22Rv1 (cell line): Measurements from ENCODE around the gene GPATCH1.

Source experiments
- H3K27ac ChIP-seq: fragments of 450-650 bp; 2 replicates; pipeline ENCODE4 v1.5.1; 2017
- ZFX ChIP-seq: fragments of 450-650 bp; IDR thresholded peaks from 2 replicates; pipeline ENCODE4 v1.6.1; 2017; ENCODE audit warnings: antibody characterized with exemption, borderline replicate concordance
- TF ChIP-seq, protein P1 (sequence below): fragments of 450-650 bp; IDR thresholded peaks from 2 replicates; pipeline ENCODE4 v1.5.1; 2017; ENCODE audit warnings: mild to moderate bottlenecking

The GPATCH1 gene

GRCh38 chr19:33066543-33066942 is 14.4 kb upstream of the GPATCH1 start:
- TF ChIP-seq, protein P1, sequence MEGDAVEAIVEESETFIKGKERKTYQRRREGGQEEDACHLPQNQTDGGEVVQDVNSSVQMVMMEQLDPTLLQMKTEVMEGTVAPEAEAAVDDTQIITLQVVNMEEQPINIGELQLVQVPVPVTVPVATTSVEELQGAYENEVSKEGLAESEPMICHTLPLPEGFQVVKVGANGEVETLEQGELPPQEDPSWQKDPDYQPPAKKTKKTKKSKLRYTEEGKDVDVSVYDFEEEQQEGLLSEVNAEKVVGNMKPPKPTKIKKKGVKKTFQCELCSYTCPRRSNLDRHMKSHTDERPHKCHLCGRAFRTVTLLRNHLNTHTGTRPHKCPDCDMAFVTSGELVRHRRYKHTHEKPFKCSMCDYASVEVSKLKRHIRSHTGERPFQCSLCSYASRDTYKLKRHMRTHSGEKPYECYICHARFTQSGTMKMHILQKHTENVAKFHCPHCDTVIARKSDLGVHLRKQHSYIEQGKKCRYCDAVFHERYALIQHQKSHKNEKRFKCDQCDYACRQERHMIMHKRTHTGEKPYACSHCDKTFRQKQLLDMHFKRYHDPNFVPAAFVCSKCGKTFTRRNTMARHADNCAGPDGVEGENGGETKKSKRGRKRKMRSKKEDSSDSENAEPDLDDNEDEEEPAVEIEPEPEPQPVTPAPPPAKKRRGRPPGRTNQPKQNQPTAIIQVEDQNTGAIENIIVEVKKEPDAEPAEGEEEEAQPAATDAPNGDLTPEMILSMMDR = no peak
- TF ChIP-seq ZFX = no peak
- no peak overlapping the region for H3K27ac ChIP-seq

DNA sequence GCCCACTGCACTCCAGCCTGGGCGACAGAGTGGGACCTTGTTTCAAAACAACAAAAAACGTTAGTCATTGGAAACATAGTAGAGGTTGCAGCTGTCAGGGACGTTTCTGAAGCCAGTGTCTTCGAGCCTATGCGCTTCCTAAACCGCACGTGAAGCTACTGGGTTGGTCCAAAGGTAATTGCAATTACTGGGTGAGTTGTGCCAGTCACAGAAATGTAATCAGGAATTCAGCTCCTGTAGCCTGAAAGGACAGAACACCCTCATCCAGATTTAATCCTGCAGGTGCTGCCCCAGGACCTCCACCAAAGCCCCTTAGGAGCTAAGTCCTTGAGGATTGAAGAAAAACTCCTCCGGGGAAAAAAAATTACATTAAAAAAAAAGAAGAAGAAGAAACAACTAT is 13.9 kb upstream of the GPATCH1 start:
- TF ChIP-seq, protein P1 = no peak
- TF ChIP-seq ZFX = no peak
- no peak overlapping the region for H3K27ac ChIP-seq

GRCh38 chr19:33071887-33072286 is 9.1 kb upstream of the GPATCH1 start:
- H3K27ac ChIP-seq = no peak overlapping the region
- TF ChIP-seq, protein P1 = no peak
- TF ChIP-seq ZFX = no peak

DNA sequence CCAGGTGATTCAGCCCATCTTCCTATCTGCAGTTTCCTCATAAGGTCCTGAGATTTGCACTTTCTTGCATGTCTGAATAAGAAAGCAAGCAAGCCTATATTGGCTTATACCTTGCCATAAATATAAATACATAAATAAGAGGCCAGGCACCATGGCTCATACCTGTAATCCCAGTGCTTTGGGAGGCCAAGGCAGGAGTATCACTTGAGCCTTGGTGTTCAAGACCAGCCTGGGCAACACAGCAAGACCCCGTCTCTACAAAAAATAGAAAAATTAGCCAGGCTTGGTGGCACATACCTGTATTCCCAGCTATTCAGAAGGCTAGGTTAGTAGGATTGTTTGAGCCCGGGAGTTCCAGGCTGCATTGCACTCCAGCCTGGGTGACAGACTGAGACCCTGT is 5.5 kb upstream of the GPATCH1 start:
- TF ChIP-seq ZFX = no peak
- TF ChIP-seq, protein P1 = no peak
- H3K27ac ChIP-seq = no peak overlapping the region

- H3K27ac ChIP-seq = no peak overlapping the region
- no peak for TF ChIP-seq ZFX
- TF ChIP-seq, protein P1 = no peak
These were observed 4.7 kb downstream of the GPATCH1 start for GRCh38 chr19:33085570-33086128.

- no peak overlapping the region for H3K27ac ChIP-seq
These were observed 6.0 kb downstream of the GPATCH1 start for GRCh38 chr19:33086955-33087354.

GRCh38 chr19:33089010-33089409 is 8.0 kb downstream of the GPATCH1 start:
- no peak overlapping the region for H3K27ac ChIP-seq
- TF ChIP-seq, protein P1 = no peak
- no peak for TF ChIP-seq ZFX

More at GRCh38 chr19:33086955-33087354, 6.0 kb downstream of the GPATCH1 start:
- TF ChIP-seq ZFX = no peak
- TF ChIP-seq, protein P1 = no peak
